ENCODE data around the gene NRXN2.

The NRXN2 gene

GRCh38 chr11:64759131-64759721, 36.2 kb upstream of the NRXN2 start:
- no peak for DNase-seq (ENCODE audit: low read depth in 2 of 2)

GRCh38 chr11:64758330-64759079, 35.5 kb upstream of the NRXN2 start:
- no peak for DNase-seq (ENCODE audit: low read depth in 2 of 2)

- no peak for DNase-seq (ENCODE audit: low read depth in 2 of 2)
Measured at GRCh38 chr11:64757549-64758329, 34.7 kb upstream of the NRXN2 start.

- DNase-seq (ENCODE audit: low read depth in 2 of 2), result no peak
Measured at GRCh38 chr11:64755681-64756361, 32.8 kb upstream of the NRXN2 start.

- DNase-seq (ENCODE audit: low read depth in 2 of 2), result no peak
Measured at GRCh38 chr11:64754919-64755662, 32.1 kb upstream of the NRXN2 start.

GRCh38 chr11:64754124-64754918, 31.3 kb upstream of the NRXN2 start:
- DNase-seq (ENCODE audit: low read depth in 2 of 2), result no peak

- no peak for DNase-seq (ENCODE audit: low read depth in 2 of 2)
Measured at GRCh38 chr11:64753380-64754123, 30.6 kb upstream of the NRXN2 start.

GRCh38 chr11:64753019-64753379, 30.0 kb upstream of the NRXN2 start:
- DNase-seq (ENCODE audit: low read depth in 2 of 2), result no peak

GRCh38 chr11:64752175-64752970, 29.4 kb upstream of the NRXN2 start:
- DNase-seq (ENCODE audit: low read depth in 2 of 2), result no peak

- no peak for DNase-seq (ENCODE audit: low read depth in 2 of 2)
Measured at GRCh38 chr11:64751580-64751979, 28.6 kb upstream of the NRXN2 start.

GRCh38 chr11:64751136-64751535, 28.1 kb upstream of the NRXN2 start:
- DNase-seq (ENCODE audit: low read depth in 2 of 2), result no peak

GRCh38 chr11:64750361-64751054, 27.5 kb upstream of the NRXN2 start:
- DNase-seq (ENCODE audit: low read depth in 2 of 2), result no peak

- no peak for DNase-seq (ENCODE audit: low read depth in 2 of 2)
Measured at GRCh38 chr11:64747961-64748665, 25.1 kb upstream of the NRXN2 start.

GRCh38 chr11:64746486-64746885, 23.5 kb upstream of the NRXN2 start:
- DNase-seq (ENCODE audit: low read depth in 2 of 2), result no peak

GRCh38 chr11:64745521-64746328, 22.7 kb upstream of the NRXN2 start:
- peak in 1 of 2 donors; percentile 57 for DNase-seq (ENCODE audit: low read depth in 2 of 2)

- no peak for DNase-seq (ENCODE audit: low read depth in 2 of 2)
Measured at GRCh38 chr11:64745189-64745520, 22.2 kb upstream of the NRXN2 start.

GRCh38 chr11:64744544-64745188, 21.7 kb upstream of the NRXN2 start:
- DNase-seq (ENCODE audit: low read depth in 2 of 2), result no peak
